ENCODE measurements around the gene DEGS2. TPM values are rescaled to one million over a fixed set of nuclear protein-coding genes. Genes with fewer than 3 reads are reported as not detected.

The DEGS2 gene
- total and polyA plus RNA-seq, 2 donors (not counting 1 experiment from before 2014, with no cell fraction given): 0.82 to 6.4 TPM

GRCh38 chr14:100115236-100115635 lies 44.2 kb downstream of the DEGS2 start:
- Histone ChIP-seq H3K4me2 (replicated peaks; ENCODE audit: low read depth, low read length, poor library complexity, severe bottlenecking) (no peak overlapping the region), H2AFZ (ENCODE audit: insufficient read depth, low read depth, low read length, poor library complexity, severe bottlenecking) (no peak overlapping the region), H3K4me3 (ENCODE audit: control extremely low read depth in 1 of 5, extremely low read depth in 1 of 5, insufficient read depth in 1 of 5, low read depth in 2 of 5, low read length in 4 of 5) (no peak overlapping the region), H3K9ac (ENCODE audit: low read length) (no peak overlapping the region), H4K20me1 (ENCODE audit: control insufficient read depth, insufficient read depth, low read length, poor library complexity, severe bottlenecking) (peaks cover 96% of the 10 kb centered on the region), H3K9me3 (ENCODE audit: control extremely low read depth in 1 of 3, control insufficient read depth in 2 of 3, insufficient read depth in 1 of 3, low read length in 2 of 3) (no peaks in the 10 kb centered on the region), H3K79me2 (ENCODE audit: control insufficient read depth, insufficient read depth, low read length) (peaks cover 61% of the 10 kb centered on the region), H3K4me1 (ENCODE audit: control insufficient read depth in 2 of 2, insufficient read depth in 2 of 2, low read length in 2 of 2) (peaks cover 11 to 14% of the 10 kb centered on the region in 2 donors), H3K27me3 (replicated peaks in 1 of 4; ENCODE audit: control extremely low read depth in 1 of 4, control insufficient read depth in 3 of 4, insufficient read depth in 4 of 4, low read length in 3 of 4) (no peaks in the 10 kb centered on the region), H3K36me3 (replicated peaks in 1 of 2; ENCODE audit: control extremely low read depth in 1 of 2, control insufficient read depth in 1 of 2, extremely low read depth in 1 of 2, insufficient read depth in 2 of 2, low read length in 1 of 2) (peaks cover 0 to 87% of the 10 kb centered on the region in 2 experiments), H3K27ac (ENCODE audit: low read length in 2 of 2) (no peak overlapping the region)
- Mint-ChIP-seq H3K27ac (no peak overlapping the region), H3K4me1 (peaks cover 28% of the 10 kb centered on the region), H3K27me3 (no peaks in the 10 kb centered on the region), H3K4me3 (no peak overlapping the region), H3K9me3 (ENCODE audit: insufficient read depth) (no peaks in the 10 kb centered on the region)
- TF ChIP-seq EZH2 (IDR thresholded peaks at IDR 0.05; ENCODE audit: borderline replicate concordance, insufficient read depth, low read depth, low read length, poor library complexity, severe bottlenecking) (no peak), CTCF (IDR thresholded peaks at IDR 0.05) (no peak)
- DNase-seq (no peak), ATAC-seq (ENCODE audit: low read depth) (no peak)
- ChIA-PET CTCF (interaction anchor here (4.4 to 24.4 kb wide), 2 partner anchors 7 to 49 kb away, joined by 24 to 495 read pairs; partner anchors contain the start of gene EVL), POLR2A (no interaction called here)
- intact Hi-C loops (cut with micrococcal nuclease): no loop called here
- 97% methylated on average over 6 of the region's 6 CpGs for WGBS (ENCODE audit: insufficient coverage)

- H3K27ac ChIP-seq (ENCODE audit: low read length in 2 of 2): no peak overlapping the region
- ATAC-seq (ENCODE audit: low read depth): no peak
- Mint-ChIP-seq H3K9me3 (ENCODE audit: insufficient read depth) (no peaks in the 10 kb centered on the region), H3K27me3 (no peaks in the 10 kb centered on the region), H3K4me3 (no peak overlapping the region), H3K4me1 (peaks cover 31% of the 10 kb centered on the region), H3K27ac (no peak overlapping the region)
- H3K27me3 ChIP-seq (replicated peaks in 1 of 4; ENCODE audit: control extremely low read depth in 1 of 4, control insufficient read depth in 3 of 4, insufficient read depth in 4 of 4, low read length in 3 of 4): no peaks in the 10 kb centered on the region
- H3K4me3 ChIP-seq (ENCODE audit: control extremely low read depth in 1 of 5, extremely low read depth in 1 of 5, insufficient read depth in 1 of 5, low read depth in 2 of 5, low read length in 4 of 5): no peak overlapping the region
- H3K36me3 ChIP-seq (replicated peaks in 1 of 2; ENCODE audit: control extremely low read depth in 1 of 2, control insufficient read depth in 1 of 2, extremely low read depth in 1 of 2, insufficient read depth in 2 of 2, low read length in 1 of 2): peaks cover 0 to 87% of the 10 kb centered on the region in 2 experiments
- intact Hi-C loops (cut with micrococcal nuclease): no loop called here
- H3K4me1 ChIP-seq (ENCODE audit: control insufficient read depth in 2 of 2, insufficient read depth in 2 of 2, low read length in 2 of 2): peaks cover 11 to 14% of the 10 kb centered on the region in 2 donors
- POLR2A ChIA-PET: no interaction called here
- no peak overlapping the region for H3K4me2 ChIP-seq (replicated peaks; ENCODE audit: low read depth, low read length, poor library complexity, severe bottlenecking)
- no peaks in the 10 kb centered on the region for H3K9me3 ChIP-seq (ENCODE audit: control extremely low read depth in 1 of 3, control insufficient read depth in 2 of 3, insufficient read depth in 1 of 3, low read length in 2 of 3)
- H2AFZ ChIP-seq (ENCODE audit: insufficient read depth, low read depth, low read length, poor library complexity, severe bottlenecking): no peak overlapping the region
- H4K20me1 ChIP-seq (ENCODE audit: control insufficient read depth, insufficient read depth, low read length, poor library complexity, severe bottlenecking): peaks cover 96% of the 10 kb centered on the region
- TF ChIP-seq EZH2 (IDR thresholded peaks at IDR 0.05; ENCODE audit: borderline replicate concordance, insufficient read depth, low read depth, low read length, poor library complexity, severe bottlenecking) (no peak), CTCF (IDR thresholded peaks at IDR 0.05) (no peak)
- 90% methylated on average over 9 of the region's 13 CpGs for WGBS (ENCODE audit: insufficient coverage)
- no peak for DNase-seq
- CTCF ChIA-PET: interaction anchor here (24.4 kb wide), 1 partner anchor 48 kb away, joined by 495 read pairs; the partner anchor contains the start of gene EVL
- H3K79me2 ChIP-seq (ENCODE audit: control insufficient read depth, insufficient read depth, low read length): peaks cover 62% of the 10 kb centered on the region
- H3K9ac ChIP-seq (ENCODE audit: low read length): no peak overlapping the region
These were observed 45.2 kb downstream of the DEGS2 start for GRCh38 chr14:100114109-100114765.

All from B cell (primary cell).